ENCODE results near the gene ANKRD13A. TPM values are rescaled to one million over a fixed set of nuclear protein-coding genes. Genes with fewer than 3 reads are reported as not detected.

The ANKRD13A gene
- total RNA-seq, 1 donor from 2014 or later, result 108 TPM

- Histone ChIP-seq H3K27me3 (no peaks in the 10 kb centered on the region), H3K4me1 (no peaks in the 10 kb centered on the region), H3K4me3 (no peak overlapping the region), H3K36me3 (peaks cover 0 to 29% of the 10 kb centered on the region in 2 donors), H3K9me3 (no peaks in the 10 kb centered on the region), H3K27ac (no peak overlapping the region)
- no peak for TF ChIP-seq POLR2A (IDR thresholded peaks at IDR 0.05)
- TF ChIP-seq POLR2AphosphoS5 (IDR thresholded peaks at IDR 0.05; ENCODE audit: insufficient read depth in 1 of 2, low read depth in 1 of 2), result no peak
- TF ChIP-seq CTCF (IDR thresholded peaks at IDR 0.05), result no peak
- intact Hi-C loops (cut with DNase I), result no loop called here
- no peak for DNase-seq (ENCODE audit: extremely low spot score in 2 of 2)
Observed at GRCh38 chr12:110010853-110011723, 11.9 kb downstream of the ANKRD13A start.

GRCh38 chr12:110012137-110012536 is 12.9 kb downstream of the ANKRD13A start:
- Histone ChIP-seq H3K27me3 (no peaks in the 10 kb centered on the region), H3K36me3 (peaks cover 0 to 29% of the 10 kb centered on the region in 2 donors)

GRCh38 chr12:110012659-110013058 is 13.4 kb downstream of the ANKRD13A start:
- no peaks in the 10 kb centered on the region for H3K4me1 ChIP-seq
- intact Hi-C loops (cut with DNase I), result no loop called here
- no peak overlapping the region for H3K4me3 ChIP-seq
- H3K9me3 ChIP-seq, result no peaks in the 10 kb centered on the region
- DNase-seq (ENCODE audit: extremely low spot score in 2 of 2), result no peak
- H3K27me3 ChIP-seq, result no peaks in the 10 kb centered on the region
- peaks cover 0 to 32% of the 10 kb centered on the region in 2 donors for H3K36me3 ChIP-seq
- TF ChIP-seq CTCF (IDR thresholded peaks at IDR 0.05) (no peak), POLR2A (IDR thresholded peaks at IDR 0.05) (no peak), POLR2AphosphoS5 (IDR thresholded peaks at IDR 0.05; ENCODE audit: insufficient read depth in 1 of 2, low read depth in 1 of 2) (no peak)
- no peak overlapping the region for H3K27ac ChIP-seq

More at GRCh38 chr12:110012137-110012536, 12.9 kb downstream of the ANKRD13A start:
- no peaks in the 10 kb centered on the region for H3K9me3 ChIP-seq
- DNase-seq (ENCODE audit: extremely low spot score in 2 of 2), result no peak
- intact Hi-C loops (cut with DNase I), result no loop called here
- TF ChIP-seq CTCF (IDR thresholded peaks at IDR 0.05) (no peak), POLR2AphosphoS5 (IDR thresholded peaks at IDR 0.05; ENCODE audit: insufficient read depth in 1 of 2, low read depth in 1 of 2) (no peak), POLR2A (IDR thresholded peaks at IDR 0.05) (no peak)
- no peak overlapping the region for H3K4me3 ChIP-seq
- no peak overlapping the region for H3K27ac ChIP-seq
- no peaks in the 10 kb centered on the region for H3K4me1 ChIP-seq

GRCh38 chr12:110015132-110015531 is 15.9 kb downstream of the ANKRD13A start:
- Histone ChIP-seq H3K9me3 (no peaks in the 10 kb centered on the region), H3K27ac (no peak overlapping the region), H3K4me1 (no peaks in the 10 kb centered on the region), H3K4me3 (no peak overlapping the region), H3K36me3 (peaks cover 0 to 57% of the 10 kb centered on the region in 2 donors), H3K27me3 (no peaks in the 10 kb centered on the region)
- no peak for DNase-seq (ENCODE audit: extremely low spot score in 2 of 2)
- TF ChIP-seq POLR2AphosphoS5 (IDR thresholded peaks at IDR 0.05; ENCODE audit: insufficient read depth in 1 of 2, low read depth in 1 of 2), result no peak
- no peak for TF ChIP-seq CTCF (IDR thresholded peaks at IDR 0.05)
- no peak for TF ChIP-seq POLR2A (IDR thresholded peaks at IDR 0.05)
- intact Hi-C loops (cut with DNase I), result no loop called here

GRCh38 chr12:110020956-110021355 is 21.7 kb downstream of the ANKRD13A start:
- no peak for DNase-seq (ENCODE audit: extremely low spot score in 2 of 2)
- H3K27ac ChIP-seq, result no peak overlapping the region
- H3K27me3 ChIP-seq, result no peaks in the 10 kb centered on the region
- intact Hi-C loops (cut with DNase I), result no loop called here
- H3K4me1 ChIP-seq, result peaks cover 12% of the 10 kb centered on the region
- TF ChIP-seq POLR2AphosphoS5 (IDR thresholded peaks at IDR 0.05; ENCODE audit: insufficient read depth in 1 of 2, low read depth in 1 of 2), result no peak
- TF ChIP-seq POLR2A (IDR thresholded peaks at IDR 0.05), result no peak
- H3K4me3 ChIP-seq, result no peak overlapping the region
- peaks cover 0 to 61% of the 10 kb centered on the region in 2 donors for H3K36me3 ChIP-seq
- H3K9me3 ChIP-seq, result no peaks in the 10 kb centered on the region

Data from vagina (tissue), 2 donors.